Measurements from ENCODE around the gene EFHC2.
"Not testable (repeated sequence)": the region's sequence is repeated elsewhere in the genome, so short reads cannot be mapped to it uniquely, and the experiment has no call there.

The EFHC2 gene

GRCh38 chrX:44299177-44299576, 44.3 kb downstream of the EFHC2 start:
- DNase-seq (ENCODE audit: low read depth): no peak

DNA sequence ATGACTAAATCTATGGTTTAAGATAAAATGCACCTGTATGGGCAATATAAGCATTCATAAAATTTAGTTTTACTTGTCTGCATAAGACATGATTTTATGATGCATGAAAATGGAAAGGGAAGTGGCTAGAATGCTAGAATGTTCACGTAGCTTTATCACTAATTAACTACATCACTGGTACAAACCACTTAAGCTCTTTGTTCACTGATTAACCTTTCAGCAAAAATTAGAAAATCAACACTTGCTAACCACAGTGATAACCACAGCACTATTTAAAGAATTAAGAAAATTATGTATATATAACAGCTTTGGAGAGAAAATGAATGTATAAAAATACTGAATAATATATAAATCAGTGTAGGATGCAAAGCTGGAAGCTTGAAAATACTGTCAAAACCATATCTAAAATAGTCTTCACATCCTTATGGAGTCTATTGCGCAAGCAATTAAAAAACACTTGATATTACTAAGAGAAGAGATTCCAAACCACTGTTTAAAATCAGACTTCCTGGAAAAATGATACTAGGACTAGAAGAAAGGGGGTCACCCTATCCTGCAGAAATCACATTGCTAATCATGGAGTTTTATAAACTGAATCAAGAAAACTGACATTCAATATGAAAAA, 51.9 kb downstream of the EFHC2 start:
- DNase-seq (ENCODE audit: low read depth): no peak

DNA sequence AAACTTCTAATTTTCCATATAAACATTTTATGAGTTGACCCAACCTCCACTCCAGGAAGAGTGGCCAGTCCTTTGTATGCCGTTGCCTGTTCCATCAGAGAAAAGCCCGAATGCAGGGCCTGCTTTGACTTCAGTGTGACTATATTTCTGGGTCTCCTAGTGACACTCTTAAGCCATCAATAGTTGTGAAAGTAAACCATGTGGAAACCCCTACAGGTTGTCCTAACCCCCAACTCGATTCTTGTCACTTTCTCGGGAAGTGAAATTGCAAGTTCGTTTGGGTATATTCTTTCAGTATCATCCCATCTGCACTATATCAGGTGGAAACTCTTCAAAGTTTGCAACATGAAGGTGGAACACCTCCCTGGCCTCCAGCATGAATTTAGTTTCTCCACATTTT, 52.8 kb downstream of the EFHC2 start:
- no peak for DNase-seq (ENCODE audit: low read depth)

- no peak for DNase-seq (ENCODE audit: low read depth)
Measured at GRCh38 chrX:44282753-44283152, 60.7 kb downstream of the EFHC2 start.

GRCh38 chrX:44280116-44280515, 63.4 kb downstream of the EFHC2 start:
- DNase-seq (ENCODE audit: low read depth): no peak

GRCh38 chrX:44274096-44274495, 69.4 kb downstream of the EFHC2 start:
- DNase-seq (ENCODE audit: low read depth): no peak

DNA sequence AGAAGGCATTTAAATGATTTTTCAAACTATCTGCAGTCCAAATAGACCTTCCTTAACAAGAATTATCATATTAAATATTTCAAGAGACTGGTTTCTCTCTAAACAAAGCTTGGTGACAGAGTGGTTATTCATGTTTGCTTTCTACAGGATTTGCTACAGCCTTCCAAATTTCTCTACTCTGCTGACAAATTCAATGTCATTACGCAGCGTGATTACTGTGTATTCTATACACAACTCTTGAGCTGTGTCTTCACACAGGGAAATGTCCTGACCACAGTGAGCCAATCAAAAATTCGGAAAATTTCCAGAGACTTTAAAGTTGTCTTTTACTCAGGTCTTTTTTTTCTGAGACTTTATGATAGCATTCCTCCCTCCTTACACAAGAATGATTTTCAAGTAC, 75.6 kb downstream of the EFHC2 start:
- DNase-seq (ENCODE audit: low read depth): no peak

DNA sequence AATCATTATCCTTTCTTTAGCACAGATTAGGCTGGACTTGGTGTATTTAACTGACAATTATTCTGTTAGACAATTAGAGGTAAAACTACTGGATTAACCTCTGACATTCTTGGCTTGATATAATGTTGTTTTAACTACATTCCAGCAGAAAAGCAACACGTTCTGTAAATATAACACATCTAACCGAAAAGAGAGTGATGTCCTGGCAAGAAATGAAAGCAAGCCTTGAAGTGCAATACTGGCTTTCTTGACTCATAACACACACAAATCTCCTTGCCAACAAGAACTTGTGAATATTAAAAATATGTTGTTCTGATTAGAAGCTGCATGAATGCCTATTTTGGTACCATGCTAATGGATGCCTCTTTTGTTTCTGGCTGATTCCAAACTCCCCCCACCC, 76.4 kb downstream of the EFHC2 start:
- DNase-seq (ENCODE audit: low read depth): no peak

DNA sequence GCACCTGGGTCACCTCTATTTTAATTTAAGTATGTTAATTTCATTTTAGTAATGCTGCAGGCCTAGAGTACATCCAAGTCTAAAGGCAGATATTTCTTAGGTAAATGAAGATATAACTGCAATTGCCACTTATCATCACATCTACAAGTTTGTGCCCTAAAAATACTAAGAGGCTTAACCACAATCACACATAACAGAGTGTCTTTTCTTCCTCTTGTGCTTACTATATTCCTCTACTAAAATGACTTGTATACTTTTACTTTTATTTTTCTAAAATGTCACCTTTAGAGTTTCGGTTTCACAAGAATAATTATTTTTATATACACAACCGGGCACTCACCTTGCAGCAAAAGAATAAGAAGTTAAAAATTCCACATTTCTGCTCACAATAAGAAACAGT, 77.9 kb downstream of the EFHC2 start:
- DNase-seq (ENCODE audit: low read depth): no peak

- no peak for DNase-seq (ENCODE audit: low read depth)
Measured at GRCh38 chrX:44264936-44265335, 78.5 kb downstream of the EFHC2 start.

- no peak for DNase-seq (ENCODE audit: low read depth)
Measured at GRCh38 chrX:44261286-44261685, 82.2 kb downstream of the EFHC2 start.

DNA sequence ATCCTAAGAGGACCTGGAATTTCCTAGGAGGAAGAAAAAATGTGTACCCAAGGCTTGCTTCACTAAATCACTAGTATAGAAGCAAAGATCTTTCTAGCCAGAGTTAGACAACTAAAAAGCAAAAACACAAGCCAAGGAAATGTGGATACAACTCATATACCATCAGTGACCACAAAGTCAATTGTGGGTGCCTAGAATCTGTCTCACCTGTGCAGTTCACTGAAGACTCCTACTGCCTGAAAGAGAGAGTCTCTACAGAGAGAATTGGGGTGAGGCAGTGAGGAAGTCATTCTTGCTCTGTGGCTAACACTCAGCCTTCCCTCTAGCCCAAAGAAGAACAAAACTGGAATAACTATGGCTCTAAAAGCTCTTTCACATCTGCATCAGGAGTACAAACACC, 82.9 kb downstream of the EFHC2 start:
- no peak for DNase-seq (ENCODE audit: low read depth)

- DNase-seq (ENCODE audit: low read depth): not testable (repeated sequence)
Measured at GRCh38 chrX:44255742-44256141, 87.7 kb downstream of the EFHC2 start.

DNA sequence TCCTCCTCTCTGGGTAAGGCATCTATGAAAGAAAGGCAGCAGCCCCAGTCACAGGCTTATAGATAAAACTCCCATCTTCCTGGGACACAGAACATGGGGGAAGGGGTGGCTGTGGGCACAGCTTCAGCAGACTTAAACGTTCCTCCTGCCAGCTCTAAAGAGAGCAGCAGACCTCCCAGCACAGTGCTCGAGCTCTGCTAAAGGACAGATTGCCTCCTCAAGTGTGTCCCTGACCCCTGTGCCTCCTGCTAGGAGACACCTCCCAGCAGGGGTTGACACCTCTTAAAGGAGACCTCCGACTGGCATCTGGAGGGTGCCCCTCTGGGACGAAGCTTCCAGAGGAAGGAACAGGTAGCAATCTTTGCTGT, 89.9 kb downstream of the EFHC2 start:
- DNase-seq (ENCODE audit: low read depth): no peak

GRCh38 chrX:44252688-44253574, 90.5 kb downstream of the EFHC2 start:
- DNase-seq (ENCODE audit: low read depth): not testable (repeated sequence)

- DNase-seq (ENCODE audit: low read depth): no peak
Measured at GRCh38 chrX:44247468-44247867, 96.0 kb downstream of the EFHC2 start.

- no peak for DNase-seq (ENCODE audit: low read depth)
Measured at GRCh38 chrX:44246826-44247225, 96.6 kb downstream of the EFHC2 start.

DNA sequence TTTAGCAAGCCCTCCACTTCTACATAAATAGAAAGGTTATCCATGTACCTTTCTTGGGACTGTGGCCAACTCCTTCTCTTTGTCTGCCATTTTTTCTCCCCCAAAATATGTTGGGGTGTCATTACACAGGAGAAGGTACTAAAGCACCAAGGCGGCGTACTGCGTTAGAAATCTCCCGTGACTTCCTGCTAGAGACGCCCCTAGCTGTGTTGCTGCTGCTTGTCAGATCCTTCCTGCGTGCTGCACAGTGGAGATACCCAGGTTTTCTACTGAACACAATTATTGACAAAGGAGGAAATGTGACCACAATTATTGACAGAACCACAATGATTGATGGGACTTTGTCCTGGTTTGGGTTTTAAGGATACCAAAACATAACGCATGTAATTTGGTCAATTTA, 97.7 kb downstream of the EFHC2 start:
- DNase-seq (ENCODE audit: low read depth): no peak

DNA sequence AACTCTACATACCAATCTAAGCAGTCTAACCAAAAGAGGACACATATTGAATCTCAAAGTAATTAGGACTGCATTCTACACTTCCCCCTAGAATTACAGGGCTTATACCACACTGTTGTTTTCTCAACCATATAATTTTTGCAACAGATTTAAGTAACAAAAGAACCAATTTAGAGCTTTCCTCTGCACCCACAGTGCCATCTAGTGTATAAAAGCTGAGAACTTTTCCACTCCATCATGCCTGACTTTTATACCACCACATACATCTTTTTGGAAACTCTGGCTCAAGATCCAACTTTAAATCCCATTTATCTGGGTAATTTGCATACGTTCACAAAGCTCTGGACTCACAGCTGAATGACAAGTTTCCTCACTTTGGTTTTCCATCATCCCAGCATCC, 99.5 kb downstream of the EFHC2 start:
- DNase-seq (ENCODE audit: low read depth): peak; percentile 2

DNA sequence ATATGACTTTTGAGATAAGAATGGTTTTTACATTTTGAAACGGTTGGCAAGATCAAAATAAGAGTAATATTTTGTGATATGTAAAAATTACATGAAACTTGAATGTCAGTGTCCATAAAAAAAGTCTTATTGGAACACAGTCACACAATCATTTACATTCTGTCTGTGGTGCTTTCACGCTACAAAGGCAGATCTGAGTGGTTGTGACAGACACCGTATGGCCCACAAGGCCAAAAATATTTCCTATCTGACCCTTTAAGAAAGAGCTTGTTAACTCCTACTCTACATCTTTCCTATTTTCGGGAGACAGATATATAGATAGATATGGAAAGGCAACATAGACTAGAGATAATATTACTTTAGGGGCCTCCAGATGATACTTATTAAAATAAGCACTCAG, 101.9 kb downstream of the EFHC2 start:
- DNase-seq (ENCODE audit: low read depth): no peak

GRCh38 chrX:44240036-44240435, 103.4 kb downstream of the EFHC2 start:
- DNase-seq (ENCODE audit: low read depth): no peak

GRCh38 chrX:44239036-44239435, 104.4 kb downstream of the EFHC2 start:
- no peak for DNase-seq (ENCODE audit: low read depth)

DNA sequence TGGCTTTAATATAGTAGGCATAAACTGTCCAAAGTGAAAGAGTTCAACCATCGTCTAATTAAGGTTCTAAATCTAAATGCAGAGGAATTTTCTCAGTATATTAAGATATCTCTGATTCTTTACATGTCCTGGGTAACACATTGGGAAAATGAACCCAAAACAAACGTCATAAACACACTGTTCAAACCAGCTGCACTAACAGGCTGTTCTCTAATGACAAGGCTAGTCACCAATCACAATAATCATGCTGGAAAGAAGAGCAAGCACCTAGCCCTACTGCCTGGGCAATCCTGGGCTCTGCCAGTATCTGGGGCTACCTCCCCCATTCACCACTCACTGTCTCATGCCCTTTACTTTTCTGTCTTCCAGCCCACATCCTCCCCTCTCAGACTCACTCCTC, 107.9 kb downstream of the EFHC2 start:
- DNase-seq (ENCODE audit: low read depth): no peak

- no peak for DNase-seq (ENCODE audit: low read depth)
Measured at GRCh38 chrX:44234541-44234940, 108.9 kb downstream of the EFHC2 start.
